ENCODE results near the gene SH2D1A. TPM values are rescaled to one million over a fixed set of nuclear protein-coding genes. Genes with fewer than 3 reads are reported as not detected.

SH2D1A gene
- total RNA-seq, 2 donors from 2014 or later = 0.48 to 0.54 TPM

DNA sequence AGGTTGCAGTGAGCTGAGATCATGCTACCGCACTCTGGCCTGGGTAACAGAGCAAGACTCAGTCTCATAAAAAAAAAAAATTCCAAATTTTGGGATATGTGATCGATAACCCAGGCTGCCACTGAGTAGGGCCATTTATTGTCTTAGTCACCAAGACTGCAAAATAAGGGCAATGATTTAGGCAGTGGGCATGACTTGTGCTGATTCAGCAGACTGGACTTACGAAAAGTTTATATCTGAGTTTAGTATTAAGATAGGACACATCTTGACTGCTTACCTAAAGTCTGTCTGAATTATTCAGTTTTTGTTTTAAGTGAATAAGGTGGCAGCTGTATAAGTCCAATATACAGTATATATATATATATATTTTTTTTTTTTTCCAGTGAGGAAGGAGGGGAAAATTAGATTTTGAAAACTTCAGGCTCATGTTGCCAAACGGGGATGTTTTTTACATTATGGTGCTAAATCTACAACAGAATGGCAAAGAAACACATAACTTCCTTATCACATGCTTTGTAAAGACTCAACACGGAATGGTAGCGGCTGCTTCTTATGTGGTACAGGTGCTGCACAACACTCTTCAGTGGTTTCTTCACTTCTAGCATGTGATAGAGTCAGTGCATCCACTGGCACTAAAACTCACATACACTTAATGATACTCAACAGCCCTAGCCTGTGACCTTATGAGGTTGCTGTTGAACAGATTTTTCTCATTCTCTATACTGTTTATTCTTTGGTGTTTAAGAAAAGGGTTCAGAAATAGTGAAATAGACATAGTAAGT is 7.4 kb upstream of the SH2D1A start:
- Histone ChIP-seq H3K9ac (ENCODE audit: low read depth in 2 of 2, low read length in 2 of 2) (no peak overlapping the region), H3K27ac (no peak overlapping the region), H3K36me3 (no peaks in the 10 kb centered on the region), H3K4me3 (no peak overlapping the region), H3K9me3 (no peaks in the 10 kb centered on the region), H3K4me1 (no peaks in the 10 kb centered on the region), H3K27me3 (no peaks in the 10 kb centered on the region)
- intact Hi-C loops (cut with DNase I) = no loop called here
- no peak for DNase-seq
- TF ChIP-seq CTCF (IDR thresholded peaks at IDR 0.05) = no peak

DNA sequence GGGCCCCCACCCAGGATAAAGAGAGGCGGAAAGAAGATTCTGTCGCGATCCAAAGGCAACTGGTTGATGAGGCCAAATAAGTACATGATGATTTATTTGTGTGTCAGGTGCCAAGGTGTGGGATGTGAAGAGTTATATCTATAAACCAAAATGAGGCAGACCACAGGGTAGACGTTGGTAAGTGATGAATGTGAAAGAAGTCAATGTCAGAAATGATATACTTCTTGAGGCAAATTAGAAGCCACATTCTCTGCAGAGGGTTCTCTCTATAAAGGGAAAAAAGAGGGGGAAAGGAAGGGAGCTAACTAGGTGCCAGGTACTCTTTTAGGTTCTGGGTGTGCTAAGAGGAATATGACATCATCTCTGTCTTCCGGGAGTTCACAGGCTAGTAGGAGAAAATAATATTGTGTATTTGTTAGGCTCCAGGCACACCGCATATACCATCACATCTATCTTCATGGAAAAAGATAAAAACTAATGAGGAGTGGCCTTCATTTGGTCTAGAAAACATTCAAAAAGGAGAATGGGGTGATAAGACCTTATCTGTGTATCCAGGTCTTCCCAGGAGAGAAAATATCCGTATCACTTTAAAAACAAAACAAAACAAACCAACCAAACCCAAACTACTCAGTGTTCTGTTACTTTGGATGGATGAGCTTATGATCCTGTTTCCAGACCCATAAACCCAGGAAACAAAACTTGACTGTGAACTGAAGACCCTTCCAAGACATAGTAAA is 4.8 kb upstream of the SH2D1A start:
- intact Hi-C loops (cut with DNase I) = no loop called here
- DNase-seq = no peak
- H3K9me3 ChIP-seq = no peaks in the 10 kb centered on the region
- H3K9ac ChIP-seq (ENCODE audit: low read depth in 2 of 2, low read length in 2 of 2) = no peak overlapping the region
- no peak overlapping the region for H3K4me3 ChIP-seq
- H3K27ac ChIP-seq = no peak overlapping the region
- no peaks in the 10 kb centered on the region for H3K4me1 ChIP-seq
- H3K27me3 ChIP-seq = no peaks in the 10 kb centered on the region
- no peaks in the 10 kb centered on the region for H3K36me3 ChIP-seq
- TF ChIP-seq CTCF (IDR thresholded peaks at IDR 0.05) = no peak

GRCh38 chrX:124342174-124342867 is 4.0 kb upstream of the SH2D1A start:
- DNase-seq = no peak
- no peaks in the 10 kb centered on the region for H3K36me3 ChIP-seq
- no peak overlapping the region for H3K27ac ChIP-seq
- H3K4me3 ChIP-seq = no peak overlapping the region
- no peak for TF ChIP-seq CTCF (IDR thresholded peaks at IDR 0.05)
- no peaks in the 10 kb centered on the region for H3K4me1 ChIP-seq
- H3K27me3 ChIP-seq = no peaks in the 10 kb centered on the region
- H3K9ac ChIP-seq (ENCODE audit: low read depth in 2 of 2, low read length in 2 of 2) = no peak overlapping the region
- intact Hi-C loops (cut with DNase I) = no loop called here
- no peaks in the 10 kb centered on the region for H3K9me3 ChIP-seq

DNA sequence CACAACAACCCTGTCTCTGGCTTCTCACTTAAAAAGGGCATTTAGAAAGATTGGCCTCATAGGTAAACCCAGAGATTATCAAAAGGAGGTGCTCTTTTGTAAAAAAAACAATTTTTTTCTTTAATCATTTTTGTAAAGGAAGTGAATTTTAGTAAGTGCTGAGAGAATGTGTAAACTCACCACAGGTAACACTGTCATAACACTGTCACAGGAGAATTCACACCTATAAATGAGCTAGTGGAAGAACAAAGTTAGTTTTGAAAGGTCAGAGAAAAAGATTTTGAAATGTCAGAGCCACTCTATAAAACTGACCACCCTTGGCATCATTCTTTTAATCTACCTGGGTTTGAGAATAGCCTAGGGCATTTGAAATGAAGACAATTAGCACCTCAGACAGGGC is 3.3 kb upstream of the SH2D1A start:
- no peak for DNase-seq
- Histone ChIP-seq H3K9me3 (no peaks in the 10 kb centered on the region), H3K27me3 (no peaks in the 10 kb centered on the region), H3K9ac (ENCODE audit: low read depth in 2 of 2, low read length in 2 of 2) (no peak overlapping the region), H3K4me1 (no peaks in the 10 kb centered on the region), H3K4me3 (no peak overlapping the region), H3K36me3 (no peaks in the 10 kb centered on the region), H3K27ac (no peak overlapping the region)
- intact Hi-C loops (cut with DNase I) = no loop called here
- no peak for TF ChIP-seq CTCF (IDR thresholded peaks at IDR 0.05)

DNA sequence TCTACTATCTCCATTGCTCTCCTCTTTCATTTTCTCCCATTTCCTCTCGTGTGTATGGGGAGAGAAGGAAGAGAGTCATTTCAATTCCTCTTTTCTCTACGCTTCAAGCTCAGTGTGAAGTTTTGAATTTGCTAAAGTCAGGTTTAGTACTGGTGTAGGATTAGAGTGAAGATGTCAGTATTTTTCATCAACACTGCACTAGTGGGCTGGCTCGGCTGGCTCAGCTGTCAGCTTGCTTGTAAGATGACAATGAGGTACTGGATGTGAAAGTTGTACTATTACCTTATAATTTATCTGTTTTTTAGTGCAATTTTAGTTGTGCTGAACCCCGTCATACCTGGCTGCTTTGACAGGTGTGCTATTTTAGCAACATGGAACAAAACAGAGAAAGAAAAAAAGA is 2.1 kb upstream of the SH2D1A start:
- Histone ChIP-seq H3K4me1 (no peaks in the 10 kb centered on the region), H3K9ac (ENCODE audit: low read depth in 2 of 2, low read length in 2 of 2) (no peak overlapping the region), H3K36me3 (no peaks in the 10 kb centered on the region), H3K27ac (no peak overlapping the region), H3K27me3 (no peaks in the 10 kb centered on the region), H3K4me3 (no peak overlapping the region), H3K9me3 (no peaks in the 10 kb centered on the region)
- DNase-seq = no peak
- intact Hi-C loops (cut with DNase I) = no loop called here
- no peak for TF ChIP-seq CTCF (IDR thresholded peaks at IDR 0.05)
